Gastrocnemius medialis (tissue), 4 donors: ENCODE data around the gene GARIN5B. TPM values are rescaled to one million over a fixed set of nuclear protein-coding genes. Genes with fewer than 3 reads are reported as not detected.
"Not testable (repeated sequence)": the region's sequence is repeated elsewhere in the genome, so short reads cannot be mapped to it uniquely, and the experiment has no call there.

Experiments
- ATAC-seq, 2 donors: fragments of 150-250 bp; one replicate each; pipeline ENCODE4 v1.9.1; 2016
- DNase-seq, 2 donors: peaks; one replicate each; pipeline ENCODE4 v3.0.0-alpha.2; 2019
- H3K27ac ChIP-seq, 4 donors: fragments of 200-600 bp; sonication (generic); 1 replicate in 1 of 4; 2 replicates in 3 of 4; pipeline ENCODE4 v1.5.1; 2016 to 2018; ENCODE audit warnings: mild to moderate bottlenecking in 2 of 4, moderate library complexity in 1 of 4
- H3K27me3 ChIP-seq, 3 donors: fragments of 200-600 bp; sonication (generic) in 2 of 3; 1 replicate in 1 of 3; 2 replicates in 2 of 3; pipeline versions ENCODE4 v1.5.1 to v1.6.0; 2016 to 2019; ENCODE audit warnings: mild to moderate bottlenecking in 1 of 3, moderate library complexity in 1 of 3
- H3K36me3 ChIP-seq, 2 donors: fragments of 200-600 bp; sonication (generic) in 1 of 2; one replicate each; pipeline ENCODE4 v1.5.1; 2017 to 2018
- H3K4me1 ChIP-seq, 2 donors: fragments of 200-600 bp; sonication (generic) in 1 of 2; one replicate each; pipeline ENCODE4 v1.5.1; 2016 to 2017; ENCODE audit warnings: mild to moderate bottlenecking in 2 of 2
- H3K4me3 ChIP-seq, 4 donors: fragments of 200-600 bp; sonication (generic) in 3 of 4; 1 replicate in 1 of 4; 2 replicates in 3 of 4; pipeline ENCODE4 v1.5.1; 2016 to 2019; ENCODE audit warnings: mild to moderate bottlenecking in 2 of 4
- H3K9me3 ChIP-seq, 3 donors: fragments of 200-600 bp; sonication (generic) in 2 of 3; 1 replicate in 1 of 3; 2 replicates in 2 of 3; pipeline ENCODE4 v1.5.1; 2016 to 2019
- CTCF ChIP-seq, 5 experiments: fragments of 450-650 bp in 3 of 5; fragments of 200-600 bp in 2 of 5; sonication (generic) in 2 of 5; IDR thresholded peaks in 4 of 5; conservative IDR thresholded peaks in 1 of 5; 1 replicate in 4 of 5; 2 replicates in 1 of 5; pipeline ENCODE4 v1.5.1; 2016 to 2019; ENCODE audit warnings: antibody characterized with exemption in 5 of 5, mild to moderate bottlenecking in 3 of 5, moderate library complexity in 3 of 5
- POLR2A ChIP-seq, 2 donors: fragments of 450-650 bp; IDR thresholded peaks; one replicate each; pipeline ENCODE4 v1.6.1; 2017; ENCODE audit warnings: antibody characterized with exemption in 2 of 2, mild to moderate bottlenecking in 2 of 2, moderate library complexity in 2 of 2
- in situ Hi-C, 4 donors: fragments of 200-750 bp; cut with MboI; loops; one replicate each; pipeline versions ENCODE4 v1.15.0 to v1.8.0; 2017; ENCODE audit warnings: low sequenced_read_pairs in 4 of 4
- intact Hi-C: fragments of 100-400 bp; cut with DNase I; formaldehyde crosslinking; loops from one replicate; pipeline ENCODE4 v1.15.1; 2023; ENCODE audit warnings: low total_unique reads
- total RNA-seq, 4 donors: library from RNA; depleted of rRNA; stranded (reverse); fragments of >200 nt; gene quantifications; one replicate each; pipeline versions ENCODE4 v1.1.0 to v1.2.3, GENCODE V29; 2016

The GARIN5B gene
- total RNA-seq, 4 donors from 2014 or later = not detected

- peak within 1 kb of the TSS; percentile 65 to 82 (median 75) for H3K4me3 ChIP-seq
- ATAC-seq (peak; percentile 94 to 95), DNase-seq (peak; percentile 100)
- no peaks in the 10 kb centered on the region for H3K9me3 ChIP-seq
- in situ Hi-C loops (no loop called here), intact Hi-C loops (loop anchor here (1.0 to 2.0 kb wide), 7 partner anchors 38 to 890 kb away; partner anchors contain the start of genes ISOC2, LENG8, PPP6R1 and RPL28)
- peaks cover 0 to 10% (median 7%) of the 10 kb centered on the region in 3 donors for H3K27me3 ChIP-seq
- peaks cover 12 to 22% of the 10 kb centered on the region in 2 donors for H3K4me1 ChIP-seq
- peaks cover 0 to 18% of the 10 kb centered on the region in 2 donors for H3K36me3 ChIP-seq
- peak within 1 kb of the TSS; percentile 83 to 97 (median 91) for H3K27ac ChIP-seq
- TF ChIP-seq POLR2A (IDR thresholded peaks at IDR 0.05) (peak in 1 of 2 donors; percentile 85), CTCF (IDR thresholded peaks at IDR 0.05 in 4 of 5, conservative IDR thresholded peaks at IDR 0.05 in 1 of 5) (peak in 4 of 5 experiments; percentile 38 to 65 (median 52))
These were observed 23.8 kb downstream of the GARIN5B start, which contains the start of gene KMT5C for GRCh38 chr19:55339105-55339888. Gene KMT5C (plus strand): TSS chr19:55339876. CDS start chr19:55341937, 2,061 bp downstream.

- no peaks in the 10 kb centered on the region for H3K36me3 ChIP-seq
- no peaks in the 10 kb centered on the region for H3K9me3 ChIP-seq
- intact Hi-C loops = no loop called here
- H3K4me3 ChIP-seq = no peak overlapping the region
- H3K4me1 ChIP-seq = peaks cover 12 to 15% of the 10 kb centered on the region in 2 donors
- in situ Hi-C loops = no loop called here
- ATAC-seq (no peak), DNase-seq (no peak)
- H3K27ac ChIP-seq = no peak overlapping the region
- TF ChIP-seq POLR2A (IDR thresholded peaks at IDR 0.05) = no peak
- TF ChIP-seq CTCF (IDR thresholded peaks at IDR 0.05 in 4 of 5, conservative IDR thresholded peaks at IDR 0.05 in 1 of 5) = no peak
- peaks cover 3 to 16% (median 14%) of the 10 kb centered on the region in 3 donors for H3K27me3 ChIP-seq
These were observed 27.0 kb downstream of the GARIN5B start for GRCh38 chr19:55336101-55336500.

- DNase-seq (no peak), ATAC-seq (no peak)
- intact Hi-C loops = no loop called here
- no peak for TF ChIP-seq POLR2A (IDR thresholded peaks at IDR 0.05)
- no peak for TF ChIP-seq CTCF (IDR thresholded peaks at IDR 0.05 in 4 of 5, conservative IDR thresholded peaks at IDR 0.05 in 1 of 5)
- no peak overlapping the region for H3K4me3 ChIP-seq
- in situ Hi-C loops = no loop called here
- peaks cover 3 to 16% (median 14%) of the 10 kb centered on the region in 3 donors for H3K27me3 ChIP-seq
- peaks cover 4 to 5% of the 10 kb centered on the region in 2 donors for H3K4me1 ChIP-seq
- no peak overlapping the region for H3K27ac ChIP-seq
- H3K36me3 ChIP-seq = no peaks in the 10 kb centered on the region
- no peaks in the 10 kb centered on the region for H3K9me3 ChIP-seq
These were observed 29.2 kb downstream of the GARIN5B start for GRCh38 chr19:55333870-55334269.

GRCh38 chr19:55329791-55330190 is 33.3 kb downstream of the GARIN5B start:
- ATAC-seq, H3K4me1 ChIP-seq, in situ Hi-C loops: not testable (repeated sequence)

DNA sequence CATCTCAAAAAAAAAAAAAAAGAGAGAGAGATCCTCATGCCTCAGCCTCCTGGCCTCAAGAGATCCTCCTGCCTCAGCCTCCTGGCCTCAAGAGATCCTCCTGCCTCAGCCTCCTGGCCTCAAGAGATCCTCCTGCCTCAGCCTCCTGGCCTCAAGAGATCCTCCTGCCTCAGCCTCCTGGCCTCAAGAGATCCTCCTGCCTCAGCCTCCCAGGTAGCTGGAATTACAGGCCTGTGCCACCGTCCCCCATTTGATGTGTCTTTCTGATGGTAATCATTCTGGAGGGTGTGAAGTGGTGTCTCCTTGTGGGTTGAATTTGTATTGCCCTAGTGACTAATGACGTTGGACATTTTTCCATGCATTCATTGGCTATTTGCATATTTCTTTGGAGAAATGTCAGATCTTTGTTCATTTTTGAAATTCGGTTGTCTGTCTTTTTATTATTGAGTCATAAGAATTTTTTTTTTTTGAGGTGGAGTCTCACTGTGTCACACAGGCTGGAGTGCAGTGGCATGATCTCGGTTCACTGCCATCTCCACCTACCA is 34.2 kb downstream of the GARIN5B start:
- H3K27me3 ChIP-seq, DNase-seq, H3K36me3 ChIP-seq, H3K4me3 ChIP-seq, intact Hi-C loops, in situ Hi-C loops, H3K9me3 ChIP-seq, ATAC-seq, H3K4me1 ChIP-seq, H3K27ac ChIP-seq: not testable (repeated sequence)

More at GRCh38 chr19:55329791-55330190, 33.3 kb downstream of the GARIN5B start:
- H3K4me3 ChIP-seq, H3K9me3 ChIP-seq, H3K36me3 ChIP-seq, DNase-seq, intact Hi-C loops, H3K27ac ChIP-seq: not testable (repeated sequence)
- peaks cover 3 to 12% (median 6%) of the 10 kb centered on the region in 3 donors for H3K27me3 ChIP-seq
